HepG2 (cell line): ENCODE data around the gene DIS3L2.

Experiments
- ATF3 ChIP-seq: sonication (generic); formaldehyde crosslinking; IDR thresholded peaks from 2 replicates; pipeline ENCODE4 v1.4.0; 2020; ENCODE audit warnings: missing genetic modification reagents
- CTCF ChIP-seq: sonication (generic); formaldehyde crosslinking; IDR thresholded peaks from 2 replicates; pipeline ENCODE4 v1.5.0; 2020; ENCODE audit warnings: mild to moderate bottlenecking, missing genetic modification reagents, moderate library complexity
- FOXA3 ChIP-seq: IDR thresholded peaks from 2 replicates; pipeline ENCODE4 v1.6.1; 2016; ENCODE audit warnings: missing genetic modification reagents, missing compliant biosample characterization
- HCFC1 ChIP-seq: fragments of 150-350 bp; IDR thresholded peaks from 2 replicates; pipeline ENCODE4 v1.6.1; 2014; ENCODE audit warnings: low read depth, low read length
- MXD1 ChIP-seq: sonication (generic); formaldehyde crosslinking; IDR thresholded peaks from 2 replicates; pipeline ENCODE4 v1.4.0; 2020; ENCODE audit warnings: mild to moderate bottlenecking, missing genetic modification reagents
- THAP7 ChIP-seq: sonication (generic); formaldehyde crosslinking; IDR thresholded peaks from 2 replicates; pipeline ENCODE4 v1.8.1; 2023; ENCODE audit warnings: mild to moderate bottlenecking, missing genetic modification reagents
- ZFY ChIP-seq: sonication (generic); formaldehyde crosslinking; IDR thresholded peaks from 2 replicates; pipeline ENCODE4 v1.4.0; 2020; ENCODE audit warnings: missing genetic modification reagents

- no peak for TF ChIP-seq ATF3
- no peak for TF ChIP-seq ZFY (CRISPR knock-in tag)
- no peak for TF ChIP-seq FOXA3 (CRISPR knock-in tag)
- TF ChIP-seq HCFC1 = no peak
- TF ChIP-seq THAP7 = no peak
- no peak for TF ChIP-seq MXD1
- TF ChIP-seq CTCF (CRISPR knock-in tag) = no peak
Observed at GRCh38 chr2:231940795-231941194, 20.7 kb upstream of the DIS3L2 start.
